Measurements from ENCODE around the gene RAB18.

- TF ChIP-seq ZNF274 (IDR thresholded peaks at IDR 0.05; ENCODE audit: low read depth, low read length) (no peak), YY1 (IDR thresholded peaks at IDR 0.05; ENCODE audit: insufficient read depth, insufficient read length) (no peak)
These were observed 46.7 kb upstream of the RAB18 start for GRCh38 chr10:27457261-27457945.

Data from NT2/D1 (cell line).